ENCODE results near the gene WRAP53.

DNA sequence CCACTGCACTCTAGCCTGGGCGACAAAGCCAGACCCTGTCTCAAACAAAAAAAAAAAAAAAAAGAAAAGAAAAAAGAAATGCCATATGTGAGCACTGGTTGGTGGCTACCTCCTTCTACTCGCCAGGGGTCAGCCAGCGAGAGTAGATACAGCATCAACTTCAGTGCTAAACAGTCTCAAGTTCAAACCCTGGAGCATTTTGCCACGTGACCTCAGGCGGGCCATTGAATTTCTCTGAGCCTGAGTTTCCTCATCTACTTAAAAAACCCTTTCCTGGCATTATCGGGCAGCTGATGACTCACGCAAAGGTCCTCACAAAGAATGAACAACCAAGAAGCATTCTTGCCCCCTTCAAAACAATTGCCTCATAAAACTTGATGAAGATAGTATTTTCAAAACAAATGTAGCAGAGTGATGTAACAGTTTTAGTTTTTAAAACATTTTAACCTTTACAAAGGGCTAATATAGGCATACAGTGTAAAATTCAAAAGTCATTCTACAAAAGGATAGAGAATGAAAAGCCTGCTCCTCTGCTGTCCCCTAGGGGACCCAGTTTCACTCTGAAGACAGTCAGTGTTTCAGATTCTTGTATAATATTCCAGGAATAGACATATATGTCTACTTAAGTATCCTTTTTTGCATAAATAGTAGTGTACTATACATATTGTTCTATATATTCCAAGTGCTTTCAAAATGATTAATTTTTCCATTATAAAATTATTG, 57.6 kb downstream of the WRAP53 start:
- TF ChIP-seq, protein P1, sequence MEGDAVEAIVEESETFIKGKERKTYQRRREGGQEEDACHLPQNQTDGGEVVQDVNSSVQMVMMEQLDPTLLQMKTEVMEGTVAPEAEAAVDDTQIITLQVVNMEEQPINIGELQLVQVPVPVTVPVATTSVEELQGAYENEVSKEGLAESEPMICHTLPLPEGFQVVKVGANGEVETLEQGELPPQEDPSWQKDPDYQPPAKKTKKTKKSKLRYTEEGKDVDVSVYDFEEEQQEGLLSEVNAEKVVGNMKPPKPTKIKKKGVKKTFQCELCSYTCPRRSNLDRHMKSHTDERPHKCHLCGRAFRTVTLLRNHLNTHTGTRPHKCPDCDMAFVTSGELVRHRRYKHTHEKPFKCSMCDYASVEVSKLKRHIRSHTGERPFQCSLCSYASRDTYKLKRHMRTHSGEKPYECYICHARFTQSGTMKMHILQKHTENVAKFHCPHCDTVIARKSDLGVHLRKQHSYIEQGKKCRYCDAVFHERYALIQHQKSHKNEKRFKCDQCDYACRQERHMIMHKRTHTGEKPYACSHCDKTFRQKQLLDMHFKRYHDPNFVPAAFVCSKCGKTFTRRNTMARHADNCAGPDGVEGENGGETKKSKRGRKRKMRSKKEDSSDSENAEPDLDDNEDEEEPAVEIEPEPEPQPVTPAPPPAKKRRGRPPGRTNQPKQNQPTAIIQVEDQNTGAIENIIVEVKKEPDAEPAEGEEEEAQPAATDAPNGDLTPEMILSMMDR (IDR thresholded peaks at IDR 0.05; ENCODE audit: insufficient read depth, low read length, poor library complexity, severe bottlenecking), result no peak
- TF ChIP-seq EZH2phosphoT487 (conservative IDR thresholded peaks at IDR 0.05; ENCODE audit: low read length), result no peak
